NCI-H146 treated with DMSO at 0.1 percent for 48 hours (cell line): Measurements from ENCODE around the gene PLEKHA6.

Experiments used
- DNase-seq: peaks from one replicate; lab custom pipeline; 2025; ENCODE audit not compliant: unreplicated experiment; lab: John Stamatoyannopoulos, UW

PLEKHA6 gene

GRCh38 chr1:204380293-204380831, 20.6 kb upstream of the PLEKHA6 start:
- no peak for DNase-seq

- DNase-seq, result peak; percentile 32
These were observed 18.3 kb upstream of the PLEKHA6 start for GRCh38 chr1:204377800-204378668.

DNA sequence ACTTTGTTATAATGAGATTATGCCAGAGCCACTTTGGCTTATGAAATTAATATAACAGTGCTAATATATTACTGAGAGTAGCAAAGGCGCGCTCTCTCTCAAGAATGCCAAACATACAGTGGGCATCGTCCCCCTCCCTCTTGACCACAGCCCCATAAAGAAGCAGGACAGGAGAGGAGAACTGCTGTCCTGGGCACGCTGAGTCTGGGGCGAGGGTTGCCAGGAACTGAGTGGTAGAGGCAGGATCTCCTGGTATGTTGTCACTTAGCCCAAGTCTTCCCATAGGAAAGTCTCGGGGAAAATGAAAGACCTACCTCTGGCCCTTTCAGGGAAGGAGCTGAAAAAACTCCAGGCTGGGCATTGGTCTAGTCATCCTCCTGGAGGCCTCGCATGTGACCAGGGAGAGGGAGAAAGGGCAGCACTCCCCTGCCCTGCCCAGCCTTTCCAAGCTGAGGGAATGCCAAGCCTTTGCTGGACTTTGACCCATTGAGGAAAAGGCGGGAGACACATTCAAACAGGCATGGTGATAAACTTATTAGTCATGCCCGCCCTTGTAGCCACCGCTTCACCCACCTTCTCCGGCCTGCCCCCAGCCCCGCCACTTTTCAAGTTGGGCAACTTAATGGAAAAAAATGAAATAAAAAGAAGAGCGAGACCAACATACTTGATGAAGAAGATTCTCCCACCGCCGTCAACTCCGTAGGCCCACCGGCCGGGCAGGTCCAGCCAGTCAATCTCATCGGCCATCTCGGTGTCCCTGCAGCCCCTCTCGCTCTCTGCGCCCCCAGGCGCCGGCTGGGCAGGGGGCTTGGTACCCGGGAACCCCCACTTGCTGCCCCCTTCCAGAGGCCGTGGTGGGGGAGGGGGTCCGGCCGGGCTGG, 17.4 kb upstream of the PLEKHA6 start:
- no peak for DNase-seq

DNA sequence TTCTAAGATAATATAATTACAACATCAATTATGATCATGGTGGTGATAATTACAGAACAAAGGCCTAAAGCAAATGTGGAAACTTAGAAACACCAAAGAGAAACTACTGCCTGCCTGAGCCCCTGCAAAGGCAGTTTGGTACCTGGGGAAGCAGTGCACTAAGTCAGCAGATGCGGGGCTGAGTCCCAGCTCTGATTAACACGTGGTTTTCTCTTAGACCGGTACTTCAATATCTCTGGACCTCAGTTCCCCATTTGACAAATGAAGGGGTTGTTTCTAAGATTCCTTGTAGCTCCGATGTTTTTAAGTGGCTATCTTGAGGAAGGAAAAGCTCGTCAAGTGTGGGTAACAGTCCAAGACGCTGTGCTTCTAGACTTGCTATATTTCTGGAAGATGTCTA, 16.7 kb upstream of the PLEKHA6 start:
- DNase-seq, result no peak

GRCh38 chr1:204373911-204374310, 14.2 kb upstream of the PLEKHA6 start:
- no peak for DNase-seq

DNA sequence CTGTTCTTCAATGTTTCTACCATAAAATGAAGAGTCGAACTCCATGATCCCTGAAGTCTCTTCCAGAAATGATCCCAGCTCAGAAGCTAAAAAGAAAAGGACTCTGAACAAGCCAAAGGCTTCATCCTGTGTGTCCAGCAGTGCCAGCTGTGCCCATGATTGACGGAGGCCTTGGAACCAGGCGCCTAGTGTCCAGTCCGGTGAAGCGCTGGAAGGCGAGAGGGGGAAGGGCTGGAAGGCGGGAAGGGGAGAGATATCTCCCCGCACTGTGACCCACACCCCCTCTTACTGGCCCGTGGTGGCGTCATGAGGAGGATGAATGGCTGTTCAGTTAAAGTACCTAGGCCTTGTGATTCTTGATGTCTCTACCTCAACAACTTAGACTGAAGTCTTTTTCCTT, 10.4 kb upstream of the PLEKHA6 start:
- no peak for DNase-seq

- no peak for DNase-seq
These were observed 9.4 kb upstream of the PLEKHA6 start for GRCh38 chr1:204368996-204369726.

DNA sequence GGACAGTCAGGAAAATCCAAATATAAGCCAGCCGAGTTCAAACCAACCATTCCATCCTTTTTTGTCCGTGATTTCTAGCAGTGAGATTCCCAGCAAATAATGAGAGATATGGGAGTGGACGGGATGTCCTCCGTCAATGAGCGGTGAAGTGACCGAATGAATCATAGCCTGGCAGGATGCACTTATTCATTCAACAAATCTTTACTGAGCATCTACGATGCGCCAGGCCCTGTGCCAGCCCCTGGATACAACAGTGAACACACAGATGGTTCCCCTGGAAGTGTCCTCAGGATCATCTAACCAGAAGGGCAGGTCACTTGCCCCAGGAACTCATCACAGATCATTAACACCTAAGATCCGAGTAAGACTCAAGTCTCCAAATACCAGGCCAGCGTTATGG, 8.2 kb upstream of the PLEKHA6 start:
- no peak for DNase-seq

DNA sequence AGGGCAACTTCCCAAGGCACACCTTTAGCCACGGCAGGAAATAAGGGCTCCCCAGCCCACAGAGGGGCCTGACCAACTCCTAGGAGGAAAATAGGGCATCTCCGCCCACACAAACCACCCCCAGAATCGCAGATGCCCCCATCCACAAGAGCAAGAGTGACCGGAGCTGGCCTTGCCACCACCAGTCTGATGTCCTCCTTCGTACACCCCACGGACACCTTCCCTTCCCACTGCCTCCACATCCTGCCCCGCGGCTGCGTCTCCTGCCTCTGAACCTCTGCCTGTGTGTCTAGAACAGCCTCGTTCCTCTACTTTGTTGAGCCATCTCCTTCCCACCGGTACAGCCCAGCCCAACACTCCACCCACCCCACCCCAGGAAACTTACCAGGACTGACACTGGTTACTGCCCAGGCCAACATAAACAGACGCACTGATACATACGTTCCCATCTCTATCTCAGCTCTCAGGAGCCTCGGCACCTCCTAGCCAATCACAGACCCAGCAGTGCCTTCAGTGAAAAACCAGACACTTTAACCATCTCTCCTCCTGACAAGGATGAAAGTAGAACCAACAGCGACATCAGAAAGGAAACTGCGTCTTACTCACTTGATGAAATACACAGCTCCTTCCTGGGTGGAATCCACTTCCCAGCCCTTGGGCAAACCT, 7.6 kb upstream of the PLEKHA6 start:
- no peak for DNase-seq

- no peak for DNase-seq
These were observed 7.0 kb upstream of the PLEKHA6 start for GRCh38 chr1:204366759-204367158.

- DNase-seq, result peak; percentile 60
These were observed 3.8 kb upstream of the PLEKHA6 start for GRCh38 chr1:204363335-204364114.

DNA sequence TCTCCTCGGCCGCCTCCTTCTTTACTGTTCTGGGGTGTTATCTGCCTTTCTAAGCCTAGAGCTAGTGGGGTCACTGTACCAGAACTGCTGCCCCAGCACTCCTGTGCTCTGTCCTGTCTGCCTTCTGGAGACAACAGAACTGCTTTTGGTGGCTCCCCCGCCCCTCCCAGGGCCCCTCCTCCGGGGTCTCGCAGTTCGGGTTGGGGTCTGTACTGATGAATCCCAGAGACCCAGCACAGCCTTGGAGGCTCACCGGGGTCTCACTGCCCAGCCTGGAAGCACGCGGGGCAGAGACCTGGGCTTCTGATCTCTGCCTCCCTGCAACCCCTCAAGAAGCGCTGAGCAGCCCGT, 3.2 kb upstream of the PLEKHA6 start:
- no peak for DNase-seq

DNA sequence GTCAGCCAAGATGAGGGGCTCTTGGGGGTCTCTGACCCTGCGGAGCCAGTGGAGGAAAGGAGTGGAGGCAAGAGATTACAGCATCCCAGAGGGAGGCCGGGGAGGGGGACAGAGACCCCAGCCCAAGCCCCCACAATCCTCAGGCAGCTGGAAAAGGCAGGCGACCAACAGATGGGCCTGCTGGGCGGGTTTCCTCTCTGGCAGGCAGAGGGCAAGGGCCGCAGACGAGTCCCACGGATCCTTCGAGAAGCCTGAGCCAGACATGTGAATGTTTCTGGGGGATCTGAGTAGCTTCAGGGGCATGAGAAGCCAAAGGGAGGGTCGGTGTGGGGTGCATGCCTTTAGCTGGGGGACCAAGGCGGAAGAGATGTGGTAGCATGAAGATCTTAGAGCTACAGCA, 2.1 kb upstream of the PLEKHA6 start:
- DNase-seq, result no peak

DNA sequence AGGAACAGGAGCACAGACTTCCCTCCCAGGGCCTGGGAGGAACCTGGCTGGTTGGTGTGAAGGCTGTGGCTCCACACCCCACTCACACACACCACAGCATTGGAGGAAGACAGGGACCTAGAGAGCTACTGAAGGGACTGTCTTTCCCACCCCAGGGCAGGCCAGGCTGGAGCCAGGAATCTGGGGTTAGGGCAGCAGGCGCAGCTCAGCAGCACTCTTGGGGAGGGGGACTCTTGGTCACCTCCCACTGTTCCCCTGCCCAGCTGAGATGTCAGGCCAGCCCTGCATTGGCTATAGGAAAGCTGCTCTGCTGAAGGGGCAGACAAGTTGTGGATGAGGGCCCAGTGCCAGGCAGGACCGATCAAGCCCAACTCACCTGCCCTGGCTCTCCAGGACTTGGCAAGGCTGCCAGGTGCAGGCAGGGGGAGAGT, 1.6 kb upstream of the PLEKHA6 start:
- no peak for DNase-seq

DNA sequence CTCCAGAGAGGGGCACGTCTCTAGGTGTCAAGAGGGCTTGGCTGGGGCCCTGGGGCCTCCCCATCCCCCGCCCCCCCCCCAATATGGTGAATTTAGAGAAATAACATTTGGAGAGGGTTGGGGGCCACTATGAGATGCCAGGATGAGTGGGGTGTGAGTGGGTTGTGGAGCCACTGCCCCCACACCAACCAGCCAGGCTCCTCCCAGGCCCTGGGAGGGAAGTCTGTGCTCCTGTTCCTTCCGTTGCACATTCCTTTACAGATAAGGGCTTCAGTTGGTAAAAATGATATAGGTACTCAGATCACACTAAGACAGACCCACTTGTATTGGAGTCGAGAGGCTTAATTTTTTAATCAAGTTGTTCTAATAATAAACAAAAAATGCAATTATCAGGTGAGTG, 585 bp upstream of the PLEKHA6 start:
- no peak for DNase-seq

DNA sequence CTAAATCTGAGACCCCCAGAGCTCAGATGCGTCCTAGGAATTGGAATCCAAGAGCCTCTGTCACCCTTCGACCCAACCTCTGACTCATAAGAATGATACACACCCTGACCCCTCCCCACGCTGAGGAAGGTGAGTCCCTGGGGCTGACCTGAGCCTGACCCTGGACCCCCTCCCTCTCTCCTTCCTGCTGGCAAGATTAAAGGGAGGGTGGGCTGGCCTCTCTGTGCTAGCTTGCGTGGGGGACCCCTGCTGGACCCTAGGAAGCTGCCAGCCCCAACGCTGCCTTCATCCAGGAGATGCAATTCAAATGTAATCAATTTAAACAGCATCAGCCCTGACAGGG, 627 bp downstream of the PLEKHA6 start:
- DNase-seq, result no peak

DNA sequence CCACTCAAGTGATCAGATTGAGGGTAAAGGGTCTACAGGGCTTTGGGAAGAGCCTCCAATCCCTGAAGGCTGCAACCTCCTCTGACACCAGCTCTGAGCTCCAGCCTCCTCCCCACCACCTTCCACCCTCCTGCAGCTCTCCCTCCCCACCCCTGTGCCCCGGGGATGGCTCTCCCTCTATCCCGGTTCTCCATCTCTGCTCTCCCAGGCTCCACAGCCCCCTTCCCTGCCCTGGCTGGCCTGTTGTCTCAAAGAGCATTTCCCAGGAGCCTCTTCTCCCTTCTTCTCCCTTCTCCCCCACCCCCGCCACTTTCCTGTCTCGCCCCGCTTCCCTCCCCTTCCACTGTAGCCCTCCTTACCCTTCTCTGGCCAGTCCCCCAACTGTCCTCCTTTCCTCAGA, 1.1 kb downstream of the PLEKHA6 start:
- no peak for DNase-seq

DNA sequence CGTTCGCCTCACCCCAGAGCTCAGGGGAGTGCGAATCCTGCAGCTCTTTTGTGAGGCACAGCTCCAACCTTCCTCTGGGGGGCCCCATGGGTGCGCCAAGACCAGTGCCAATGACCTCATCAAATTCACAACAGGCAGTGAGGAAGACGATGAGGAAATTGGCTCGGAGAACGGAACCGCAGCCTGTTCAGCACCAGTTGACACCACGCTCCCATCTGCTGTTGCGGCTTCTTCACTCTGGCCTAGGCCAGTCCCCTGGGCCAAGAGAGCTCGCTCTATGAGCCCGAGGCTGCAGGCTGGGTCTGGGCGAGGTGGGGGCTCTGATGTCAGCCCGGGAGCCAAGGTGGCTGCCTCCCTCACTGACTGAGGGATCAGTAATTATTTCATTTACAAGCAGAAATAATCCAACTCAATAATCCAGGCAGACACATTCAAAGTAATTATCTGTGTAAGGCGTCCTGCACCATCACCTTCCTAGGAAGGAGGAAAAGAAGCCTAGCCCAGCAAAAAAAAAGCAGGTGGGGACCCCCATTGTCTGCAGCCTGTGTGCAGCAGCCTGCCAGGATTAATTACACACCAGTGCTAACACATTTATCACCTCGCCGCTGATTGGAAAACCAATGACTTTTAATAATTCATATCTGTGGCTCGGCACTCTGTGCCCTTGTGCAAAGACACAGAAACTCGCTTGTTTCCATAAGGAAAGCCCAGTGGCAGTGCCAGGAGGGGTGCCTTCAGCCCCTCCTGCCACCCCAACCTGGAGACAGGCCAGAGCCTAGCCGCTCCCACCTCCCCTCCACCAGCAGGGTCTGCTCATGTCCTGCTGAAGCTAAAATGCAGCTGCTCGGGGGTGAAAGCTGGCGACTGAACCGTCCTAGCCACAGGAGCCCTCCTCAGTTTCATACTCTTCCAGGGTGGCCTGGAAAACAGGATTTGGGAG, 1.9 kb downstream of the PLEKHA6 start:
- DNase-seq, result peak; percentile 31

DNA sequence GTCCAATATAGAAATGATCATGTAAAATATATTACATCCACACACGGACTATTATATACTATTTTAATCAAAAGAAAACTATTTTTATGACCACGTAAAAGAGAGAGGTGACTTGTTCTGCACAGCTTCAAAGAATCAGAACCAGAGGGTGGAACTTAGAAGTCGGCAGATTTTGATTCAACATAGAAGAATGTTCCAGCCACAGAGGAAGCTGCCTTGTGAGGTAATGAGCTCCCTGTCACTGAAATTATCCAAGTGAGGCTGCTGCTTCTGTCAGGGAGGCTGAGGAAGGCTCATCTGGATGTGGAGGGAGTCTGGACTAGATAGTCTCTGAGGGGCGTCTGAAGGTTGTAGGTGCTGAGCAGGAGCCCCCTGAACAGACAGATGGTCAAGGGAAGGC, 2.7 kb downstream of the PLEKHA6 start:
- no peak for DNase-seq
